ENCODE results near the gene MUC22. TPM values are rescaled to one million over a fixed set of nuclear protein-coding genes. Genes with fewer than 3 reads are reported as not detected.
"Not testable (repeated sequence)": the region's sequence is repeated elsewhere in the genome, so short reads cannot be mapped to it uniquely, and the experiment has no call there.

The MUC22 gene
- total and polyA plus RNA-seq, 2 of the 4 experiments (the other 2 are of a cell fraction) = 0.02 TPM; not detected in 1

DNA sequence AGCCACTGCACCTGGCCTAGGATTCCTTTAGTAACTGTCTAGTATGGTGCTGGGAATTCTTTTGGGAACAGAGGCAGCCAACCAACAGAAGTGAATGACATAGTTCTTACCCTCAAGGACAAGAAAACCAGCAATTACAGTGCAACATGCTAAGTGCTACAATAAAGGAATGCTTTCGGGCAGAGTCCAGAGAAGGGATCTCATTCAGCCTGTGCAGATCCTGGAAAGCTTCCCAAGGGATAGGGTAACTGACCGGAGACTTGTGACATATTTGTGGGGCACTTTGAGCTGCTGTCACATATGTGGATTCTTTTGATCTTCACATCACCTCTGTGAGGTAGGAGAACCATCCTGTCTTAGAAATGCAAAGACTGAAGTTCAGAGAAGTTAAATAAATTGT, 55.3 kb downstream of the MUC22 start (continued):
- TF ChIP-seq, protein P1, sequence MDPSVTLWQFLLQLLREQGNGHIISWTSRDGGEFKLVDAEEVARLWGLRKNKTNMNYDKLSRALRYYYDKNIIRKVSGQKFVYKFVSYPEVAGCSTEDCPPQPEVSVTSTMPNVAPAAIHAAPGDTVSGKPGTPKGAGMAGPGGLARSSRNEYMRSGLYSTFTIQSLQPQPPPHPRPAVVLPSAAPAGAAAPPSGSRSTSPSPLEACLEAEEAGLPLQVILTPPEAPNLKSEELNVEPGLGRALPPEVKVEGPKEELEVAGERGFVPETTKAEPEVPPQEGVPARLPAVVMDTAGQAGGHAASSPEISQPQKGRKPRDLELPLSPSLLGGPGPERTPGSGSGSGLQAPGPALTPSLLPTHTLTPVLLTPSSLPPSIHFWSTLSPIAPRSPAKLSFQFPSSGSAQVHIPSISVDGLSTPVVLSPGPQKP (IDR thresholded peaks at IDR 0.05; ENCODE audit: borderline replicate concordance, low read depth, low read length) = no peak

DNA sequence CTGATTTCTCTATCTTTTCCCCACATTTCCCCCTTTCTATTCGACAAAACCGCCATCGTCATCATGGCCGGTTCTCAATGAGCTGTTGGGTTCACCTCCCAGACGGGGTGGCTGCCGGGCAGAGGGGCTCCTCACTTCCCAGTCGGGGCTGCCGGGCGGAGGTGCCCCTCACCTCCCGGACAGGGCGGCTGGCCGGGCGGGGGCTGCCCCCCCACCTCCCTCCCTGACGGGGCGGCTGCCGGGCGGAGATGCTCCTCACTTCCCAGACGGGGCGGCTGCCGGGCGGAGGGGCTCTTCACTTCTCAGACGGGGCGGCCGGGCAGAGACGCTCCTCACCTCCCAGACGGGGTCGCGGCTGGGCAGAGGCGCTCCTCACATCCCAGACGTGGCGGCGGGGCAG, 56.8 kb downstream of the MUC22 start:
- H3K9me1 ChIP-seq (ENCODE audit: insufficient read depth, low read length); H2AK9ac ChIP-seq (replicated peaks; ENCODE audit: low read depth, low read length, poor library complexity); H3K79me1 ChIP-seq (ENCODE audit: low read depth in 1 of 2, low read length in 2 of 2); H2BK120ac ChIP-seq (ENCODE audit: low read depth, low read length); H2AFZ ChIP-seq (replicated peaks; ENCODE audit: low read length, poor library complexity); H3K4me3 ChIP-seq (ENCODE audit: insufficient read depth, low read depth, low read length); BruUV-seq (replicated peaks); intact Hi-C loops (cut with micrococcal nuclease); H4K20me1 ChIP-seq (ENCODE audit: insufficient read depth, low read length); H3K14ac ChIP-seq (replicated peaks; ENCODE audit: low read depth, low read length); DNase-seq; POLR2A ChIA-PET (ENCODE audit: unreplicated experiment); H2BK5ac ChIP-seq (ENCODE audit: low read depth, low read length, poor library complexity, severe bottlenecking); H4K5ac ChIP-seq (ENCODE audit: low read depth, low read length); H2BK15ac ChIP-seq (ENCODE audit: low read depth, low read length); H3K23ac ChIP-seq (ENCODE audit: low read depth, low read length); H3K36me3 ChIP-seq (ENCODE audit: control insufficient read depth, insufficient read depth, low read length); H3K4ac ChIP-seq (ENCODE audit: low read depth, low read length); dilution Hi-C loops (cut with HindIII; ENCODE audit: low sequenced_read_pairs, unreplicated experiment); H3K18ac ChIP-seq (ENCODE audit: low read depth, low read length); H2BK20ac ChIP-seq (ENCODE audit: low read depth, low read length); H3K4me2 ChIP-seq (ENCODE audit: low read depth, low read length); CTCF ChIA-PET; H3K27me3 ChIP-seq (ENCODE audit: control insufficient read depth, insufficient read depth, low read length); H3K27ac ChIP-seq (ENCODE audit: insufficient read depth, low read length); H3K56ac ChIP-seq (ENCODE audit: extremely low read depth, insufficient read depth, low read length); H3K9ac ChIP-seq (ENCODE audit: low read depth, low read length); in situ Hi-C loops (cut with MboI; ENCODE audit: low sequenced_read_pairs); H3K9me3 ChIP-seq (ENCODE audit: control insufficient read depth, insufficient read depth, low read length); H4K8ac ChIP-seq (ENCODE audit: low read depth in 2 of 2, low read length in 2 of 2); H3K4me1 ChIP-seq (ENCODE audit: control insufficient read depth, insufficient read depth, low read length); ATAC-seq (ENCODE audit: low read depth); H4K91ac ChIP-seq (ENCODE audit: insufficient read depth, low read depth, low read length); H2AK5ac ChIP-seq (ENCODE audit: low read depth, low read length): not testable (repeated sequence)
- 90% methylated on average over 7 of the region's 32 CpGs; no CpG with 5 or more reads in 1 of the 2 experiments for WGBS, 2 experiments (ENCODE audit: extremely low coverage in 2 of 2, insufficient read length in 1 of 2)

DNA sequence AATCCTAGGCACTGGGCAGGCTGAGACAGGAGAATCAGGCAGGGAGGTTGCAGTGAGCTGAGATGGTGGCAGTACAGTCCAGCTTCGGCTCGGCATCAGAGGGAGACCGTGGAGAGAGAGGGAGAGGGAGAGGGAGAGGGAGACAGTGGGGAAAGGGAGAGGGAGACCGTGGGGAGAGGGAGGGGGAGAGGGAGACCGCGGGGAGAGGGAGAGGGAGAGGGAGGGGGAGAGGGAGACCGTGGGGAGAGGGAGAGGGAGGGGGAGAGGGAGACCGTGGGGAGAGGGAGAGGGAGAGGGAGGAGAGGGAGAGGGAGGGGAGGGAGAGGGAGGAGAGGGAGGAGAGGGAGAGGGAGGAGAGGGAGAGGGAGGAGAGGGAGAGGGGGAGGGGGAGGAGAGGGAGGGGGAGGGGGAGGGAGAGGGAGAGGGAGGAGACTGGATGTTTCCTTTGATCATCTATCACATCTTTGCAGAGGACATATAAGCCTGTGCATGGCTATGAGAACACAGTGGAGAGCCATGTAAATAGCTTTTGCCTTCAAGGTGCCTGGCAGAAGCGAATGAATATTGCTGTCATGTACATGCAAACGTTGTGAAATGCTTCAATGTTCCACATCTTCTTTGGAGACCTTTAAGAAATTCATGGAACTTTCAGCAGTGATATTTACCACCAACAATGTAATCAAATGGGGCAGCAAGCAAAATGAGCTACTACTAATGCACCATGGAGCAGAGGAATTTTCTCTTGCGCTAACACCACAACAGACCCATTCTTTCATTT, 57.8 kb downstream of the MUC22 start:
- H3K4me2 ChIP-seq (ENCODE audit: low read depth, low read length); in situ Hi-C loops (cut with MboI; ENCODE audit: low sequenced_read_pairs); H2BK5ac ChIP-seq (ENCODE audit: low read depth, low read length, poor library complexity, severe bottlenecking); H3K27ac ChIP-seq (ENCODE audit: insufficient read depth, low read length); H3K23ac ChIP-seq (ENCODE audit: low read depth, low read length); H3K56ac ChIP-seq (ENCODE audit: extremely low read depth, insufficient read depth, low read length); H3K18ac ChIP-seq (ENCODE audit: low read depth, low read length); DNase-seq; H3K9ac ChIP-seq (ENCODE audit: low read depth, low read length); H4K8ac ChIP-seq (ENCODE audit: low read depth in 2 of 2, low read length in 2 of 2); H2BK15ac ChIP-seq (ENCODE audit: low read depth, low read length); dilution Hi-C loops (cut with HindIII; ENCODE audit: low sequenced_read_pairs, unreplicated experiment); H2AK9ac ChIP-seq (replicated peaks; ENCODE audit: low read depth, low read length, poor library complexity); H4K20me1 ChIP-seq (ENCODE audit: insufficient read depth, low read length); H4K91ac ChIP-seq (ENCODE audit: insufficient read depth, low read depth, low read length); H2AFZ ChIP-seq (replicated peaks; ENCODE audit: low read length, poor library complexity); intact Hi-C loops (cut with micrococcal nuclease); H3K4ac ChIP-seq (ENCODE audit: low read depth, low read length); H2BK120ac ChIP-seq (ENCODE audit: low read depth, low read length); H3K79me1 ChIP-seq (ENCODE audit: low read depth in 1 of 2, low read length in 2 of 2); H3K4me3 ChIP-seq (ENCODE audit: insufficient read depth, low read depth, low read length); H3K14ac ChIP-seq (replicated peaks; ENCODE audit: low read depth, low read length); ATAC-seq (ENCODE audit: low read depth); H3K4me1 ChIP-seq (ENCODE audit: control insufficient read depth, insufficient read depth, low read length); H3K9me1 ChIP-seq (ENCODE audit: insufficient read depth, low read length); H4K5ac ChIP-seq (ENCODE audit: low read depth, low read length); BruUV-seq (replicated peaks); H3K27me3 ChIP-seq (ENCODE audit: control insufficient read depth, insufficient read depth, low read length); H3K36me3 ChIP-seq (ENCODE audit: control insufficient read depth, insufficient read depth, low read length); H3K9me3 ChIP-seq (ENCODE audit: control insufficient read depth, insufficient read depth, low read length); H2AK5ac ChIP-seq (ENCODE audit: low read depth, low read length); H2BK20ac ChIP-seq (ENCODE audit: low read depth, low read length): not testable (repeated sequence)
- POLR2A ChIA-PET (ENCODE audit: unreplicated experiment) = interaction anchor here (0.6 kb wide), 1 partner anchor 124 kb away, joined by 3 read pairs; no protein-coding TSS in a partner anchor
- WGBS, 2 experiments (ENCODE audit: extremely low coverage in 2 of 2, insufficient read length in 1 of 2) = 68% methylated on average over 2 of the region's 11 CpGs; no CpG with 5 or more reads in 1 of the 2 experiments
- CTCF ChIA-PET = interaction anchor here (0.6 to 1.9 kb wide), 2 partner anchors 52 to 152 kb away, joined by 4 to 12 read pairs; no protein-coding TSS in a partner anchor

All from IMR-90 (cell line).